Adipocyte (in vitro differentiated cells): ENCODE measurements around the gene ZBTB46.
"Not testable (repeated sequence)": the region's sequence is repeated elsewhere in the genome, so short reads cannot be mapped to it uniquely, and the experiment has no call there.

Source experiments
- DNase-seq: peaks from one replicate; pipeline ENCODE4 v3.0.0-alpha.2; 2015; ENCODE audit warnings: low read depth
- H3K27me3 ChIP-seq: replicated peaks from 2 replicates; pipeline ENCODE4 v1.7.0; 2013; ENCODE audit warnings: mild to moderate bottlenecking, low read length, moderate library complexity; ENCODE audit not compliant: control insufficient read depth, insufficient read depth
- H3K36me3 ChIP-seq: 2 replicates; pipeline ENCODE4 v1.7.0; 2013; ENCODE audit warnings: low read length, mild to moderate bottlenecking, moderate library complexity; ENCODE audit not compliant: control insufficient read depth, insufficient read depth, severe bottlenecking
- H3K4me1 ChIP-seq: 2 replicates; pipeline ENCODE4 v1.7.0; 2013; ENCODE audit warnings: mild to moderate bottlenecking, low read length, moderate library complexity; ENCODE audit not compliant: control insufficient read depth, insufficient read depth
- H3K4me3 ChIP-seq: 2 replicates; pipeline ENCODE4 v1.7.0; 2013; ENCODE audit warnings: mild to moderate bottlenecking, low read length, moderate library complexity
- H3K9ac ChIP-seq: 2 replicates; pipeline ENCODE4 v1.7.0; 2013; ENCODE audit warnings: mild to moderate bottlenecking, low read length, moderate library complexity
- H3K9me3 ChIP-seq: 2 replicates; pipeline ENCODE4 v1.7.0; 2013; ENCODE audit warnings: mild to moderate bottlenecking, low read length, moderate library complexity; ENCODE audit not compliant: control insufficient read depth

The ZBTB46 gene

DNA sequence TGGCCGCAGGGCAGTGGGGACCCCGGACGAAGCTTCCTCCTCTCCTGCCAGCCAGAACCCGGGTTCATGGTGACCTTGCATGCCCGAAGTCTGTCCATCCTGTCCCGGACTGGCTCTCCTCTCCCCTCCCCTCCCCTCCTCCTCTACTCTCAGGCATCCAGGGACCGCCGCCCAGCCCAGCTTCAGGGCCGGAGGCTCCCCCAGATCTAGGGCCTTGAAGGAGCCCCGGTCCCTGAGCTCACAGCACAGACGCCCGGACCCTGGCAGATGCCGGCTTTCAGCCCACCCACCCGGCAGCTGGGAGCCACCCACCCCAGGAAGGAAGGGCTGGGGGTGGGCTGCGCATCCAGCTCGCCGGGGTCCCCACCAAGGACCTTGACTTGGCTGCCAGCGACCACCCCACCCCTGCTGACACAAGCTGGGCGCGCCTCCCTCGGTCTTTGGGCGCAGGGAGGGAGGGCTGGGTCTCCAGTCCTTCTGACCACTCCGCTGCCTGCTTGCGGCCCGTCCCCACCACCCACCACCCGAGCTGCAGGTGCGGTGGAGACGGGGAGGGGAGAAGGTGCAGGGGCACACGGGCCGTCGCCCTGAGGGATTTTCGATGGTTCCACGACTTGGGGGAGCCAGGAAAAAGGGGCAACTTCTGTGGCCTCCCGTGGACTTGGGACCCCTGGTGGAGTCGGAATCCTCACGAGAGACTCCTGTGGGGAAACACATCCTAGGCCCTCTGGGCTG lies 24.5 kb upstream of the ZBTB46 start:
- no peaks in the 10 kb centered on the region for H3K9me3 ChIP-seq
- peaks cover 14% of the 10 kb centered on the region for H3K4me1 ChIP-seq
- H3K27me3 ChIP-seq = no peaks in the 10 kb centered on the region
- H3K9ac ChIP-seq = peak overlapping the region; percentile 0
- no peaks in the 10 kb centered on the region for H3K36me3 ChIP-seq
- no peak overlapping the region for H3K4me3 ChIP-seq
- no peak for DNase-seq

DNA sequence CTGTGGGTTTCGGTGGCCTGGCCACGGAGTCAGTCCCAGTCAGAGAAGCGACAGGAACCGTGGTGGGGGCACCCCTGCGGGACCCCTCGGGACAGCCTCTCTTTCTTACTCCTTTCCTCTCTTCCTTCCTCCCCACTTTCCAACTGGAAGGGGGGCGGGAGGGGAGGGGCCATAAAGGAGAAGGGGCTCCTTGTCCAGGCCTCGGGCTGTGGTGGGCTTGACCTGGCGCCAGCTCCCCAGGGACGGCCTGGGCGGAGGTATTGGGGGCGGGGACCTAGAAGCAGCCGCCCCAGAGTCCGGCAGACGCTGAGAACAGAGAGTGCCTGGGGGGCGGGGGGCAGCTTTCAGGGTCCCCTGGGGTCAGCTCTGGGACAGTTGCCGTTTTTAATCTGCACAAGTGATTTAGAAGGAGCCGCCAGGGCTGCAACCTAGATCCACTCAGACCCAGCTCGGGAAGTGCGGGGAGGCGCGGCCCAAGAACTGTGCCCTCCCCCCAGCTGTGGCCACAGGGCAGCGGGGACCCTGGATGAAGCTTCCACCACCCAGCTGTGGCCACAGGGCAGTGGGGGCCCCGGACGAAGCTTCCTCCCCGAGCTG lies 23.8 kb upstream of the ZBTB46 start:
- peak; percentile 10 for DNase-seq

DNA sequence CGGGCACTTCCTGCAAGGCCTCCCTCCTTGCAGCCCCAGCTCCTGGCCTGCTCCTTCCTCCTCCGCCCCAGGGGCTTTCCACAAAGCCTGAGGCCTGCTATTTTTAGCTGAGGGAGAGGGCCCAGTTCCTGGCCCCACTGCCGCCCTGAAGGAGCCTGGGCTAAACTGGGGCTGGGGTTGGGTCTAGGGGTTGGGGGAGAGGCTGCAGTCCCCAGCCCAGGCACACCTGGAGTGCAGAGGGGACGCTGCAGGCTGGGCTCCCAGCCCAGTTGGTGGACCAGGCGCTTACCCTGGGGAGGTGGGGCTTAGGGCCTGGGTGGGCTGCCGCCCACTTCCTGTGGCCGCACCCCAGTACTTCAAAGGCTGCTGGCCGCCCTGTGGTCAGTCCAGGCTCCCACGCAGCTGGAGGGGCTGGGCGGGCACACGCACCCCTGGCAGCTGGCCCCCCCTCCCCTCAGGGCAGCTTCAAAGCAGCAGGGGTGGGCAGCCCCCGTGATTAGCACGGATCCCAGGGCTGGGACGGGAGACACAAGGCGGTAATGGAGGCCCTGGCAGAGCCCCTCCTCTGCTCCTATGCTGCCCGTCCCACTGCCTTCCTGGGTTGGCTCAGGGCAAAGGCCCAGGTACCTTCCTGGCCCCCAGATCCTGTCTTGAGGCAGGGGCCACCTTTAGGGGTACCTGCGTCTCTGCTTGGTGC lies 23.2 kb upstream of the ZBTB46 start:
- no peak overlapping the region for H3K4me3 ChIP-seq
- no peak for DNase-seq

More for the DNA sequence above, 23.8 kb upstream of the ZBTB46 start:
- Histone ChIP-seq H3K27me3 (no peaks in the 10 kb centered on the region), H3K4me3 (no peak overlapping the region), H3K9me3 (no peaks in the 10 kb centered on the region), H3K9ac (peak overlapping the region; percentile 39), H3K36me3 (no peaks in the 10 kb centered on the region), H3K4me1 (peaks cover 14% of the 10 kb centered on the region)

DNA sequence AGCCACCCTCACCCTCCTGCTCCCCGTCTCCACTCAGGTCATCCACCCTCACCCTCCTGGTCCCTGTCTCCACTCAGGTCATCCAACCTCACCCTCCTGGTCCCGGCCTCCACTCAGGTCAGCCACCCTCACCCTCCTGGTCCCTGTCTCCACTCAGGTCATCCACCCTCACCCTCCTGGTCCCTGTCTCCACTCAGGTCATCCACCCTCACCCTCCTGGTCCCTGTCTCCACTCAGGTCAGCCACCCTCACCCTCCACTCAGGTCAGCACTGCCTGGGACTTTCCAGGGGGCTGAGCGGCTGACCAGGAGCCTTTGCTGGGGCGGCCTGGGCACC lies 22.6 kb upstream of the ZBTB46 start:
- not testable (repeated sequence) for H3K9me3 ChIP-seq, H3K36me3 ChIP-seq, DNase-seq, H3K27me3 ChIP-seq, H3K4me3 ChIP-seq, H3K9ac ChIP-seq
- peaks cover 14% of the 10 kb centered on the region for H3K4me1 ChIP-seq

More for the DNA sequence above, 23.2 kb upstream of the ZBTB46 start:
- Histone ChIP-seq H3K36me3 (no peaks in the 10 kb centered on the region), H3K9ac (peak overlapping the region; percentile 39), H3K4me1 (peaks cover 14% of the 10 kb centered on the region), H3K27me3 (no peaks in the 10 kb centered on the region), H3K9me3 (no peaks in the 10 kb centered on the region)

DNA sequence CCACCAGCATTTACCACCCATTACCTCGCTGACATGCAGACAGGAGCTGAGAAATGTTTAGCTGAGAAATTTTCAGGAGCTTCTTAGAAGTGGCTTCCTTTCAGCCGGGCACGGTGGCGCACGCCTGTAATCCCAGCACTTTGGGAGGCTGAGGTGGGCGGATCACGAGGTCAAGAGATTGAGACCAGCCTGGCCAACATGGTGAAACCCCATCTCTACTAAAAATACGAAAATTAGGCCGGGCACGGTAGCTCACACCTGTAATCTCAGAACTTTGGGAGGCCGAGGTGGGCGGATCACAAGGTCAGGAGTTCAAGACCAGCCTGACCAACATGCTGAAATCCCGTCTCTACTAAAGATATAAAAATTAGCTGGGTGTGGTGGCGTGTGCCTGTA lies 20.5 kb upstream of the ZBTB46 start:
- DNase-seq, H3K9ac ChIP-seq, H3K9me3 ChIP-seq, H3K36me3 ChIP-seq, H3K27me3 ChIP-seq, H3K4me3 ChIP-seq, H3K4me1 ChIP-seq: not testable (repeated sequence)

DNA sequence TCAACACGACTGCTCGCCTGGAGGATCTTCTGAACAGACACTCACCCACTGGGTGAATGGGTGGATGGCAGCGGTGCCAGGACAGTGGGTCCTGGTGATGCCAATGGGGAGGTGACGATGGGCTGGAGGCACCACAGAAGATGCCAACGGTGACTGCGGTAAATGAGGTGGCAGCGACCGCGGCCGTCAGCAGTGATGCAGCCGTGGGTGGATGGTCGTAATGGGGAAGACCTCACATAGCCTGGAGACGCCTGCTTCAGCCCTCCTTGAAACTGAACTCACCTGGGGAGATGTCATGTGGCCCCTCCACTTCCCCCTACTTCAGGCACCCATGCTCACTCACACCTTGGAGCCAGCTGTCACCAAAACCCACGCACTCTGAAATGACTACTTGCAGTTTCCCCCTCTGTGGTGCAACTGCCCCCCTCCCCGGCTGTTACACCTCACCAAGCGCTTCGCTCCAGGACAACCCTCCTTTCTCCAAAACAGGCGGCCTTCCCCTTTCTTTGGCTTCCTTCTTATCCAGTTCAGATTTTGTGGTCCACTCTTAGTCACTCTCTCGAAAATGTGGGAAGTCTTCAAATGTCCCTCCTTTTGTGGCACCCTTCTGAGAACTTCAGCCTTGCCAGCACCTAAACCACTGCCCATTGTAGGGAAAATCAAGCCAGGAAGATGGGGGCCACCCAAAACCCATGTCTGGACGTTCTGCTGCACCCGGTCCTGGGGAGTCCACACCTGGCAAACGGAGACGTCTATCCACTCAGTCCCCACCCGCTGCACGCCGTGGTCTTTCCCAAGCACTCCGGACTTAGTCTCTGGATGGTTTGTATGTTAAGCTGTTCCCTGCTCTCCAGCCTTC lies 19.9 kb upstream of the ZBTB46 start:
- DNase-seq = no peak

DNA sequence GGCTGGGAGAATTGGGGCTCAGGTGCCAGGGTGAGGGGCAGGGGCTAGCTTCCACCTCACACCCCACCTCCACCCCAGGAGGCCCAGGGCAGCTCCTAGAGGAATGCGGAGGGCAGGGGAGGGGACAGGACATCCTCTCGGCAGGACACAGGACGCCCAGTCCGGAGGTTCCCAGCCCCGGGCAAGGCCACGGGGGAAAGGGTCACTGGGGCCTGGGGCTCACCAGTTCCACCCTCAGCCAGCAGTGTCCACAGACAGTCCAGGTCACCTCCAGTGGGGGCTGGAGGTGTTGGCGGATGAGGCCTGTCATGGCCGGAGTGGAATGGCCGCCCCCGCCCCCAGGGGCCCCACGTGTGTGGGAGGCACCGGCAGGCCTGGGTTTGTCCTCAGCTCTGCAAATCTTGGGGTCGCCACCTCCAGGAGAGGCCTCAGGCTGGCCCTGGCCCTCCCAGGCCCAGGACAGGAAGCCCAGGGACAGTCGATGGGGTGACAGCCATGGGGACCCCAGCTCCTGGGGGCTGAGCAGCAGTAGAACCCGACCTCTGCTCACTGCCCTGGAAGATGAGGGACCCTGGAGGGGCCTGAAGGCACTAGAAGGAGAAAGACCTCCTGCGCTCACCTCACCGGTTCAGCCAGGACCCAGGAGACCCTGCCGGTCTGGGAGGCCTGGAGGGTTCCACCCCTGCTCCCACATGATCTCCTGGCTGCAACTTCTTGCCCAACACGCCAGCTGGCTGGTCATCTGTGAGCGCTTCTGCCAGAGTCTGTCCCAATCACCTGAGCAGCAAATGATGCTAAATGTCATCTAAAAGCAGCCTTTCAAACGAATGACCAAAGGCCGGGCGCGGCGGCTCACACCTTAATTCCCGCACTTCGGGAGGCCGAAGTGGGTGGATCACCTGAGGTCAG lies 17.2 kb upstream of the ZBTB46 start:
- no peaks in the 10 kb centered on the region for H3K9me3 ChIP-seq
- no peak for DNase-seq
- H3K27me3 ChIP-seq = peaks cover 27% of the 10 kb centered on the region
- H3K36me3 ChIP-seq = no peaks in the 10 kb centered on the region
- no peak overlapping the region for H3K9ac ChIP-seq
- H3K4me3 ChIP-seq = no peak overlapping the region
- peaks cover 7% of the 10 kb centered on the region for H3K4me1 ChIP-seq

More for the DNA sequence above, 19.9 kb upstream of the ZBTB46 start:
- Histone ChIP-seq H3K4me3 (no peak overlapping the region), H3K36me3 (no peaks in the 10 kb centered on the region), H3K4me1 (peaks cover 13% of the 10 kb centered on the region), H3K9me3 (no peaks in the 10 kb centered on the region), H3K9ac (no peak overlapping the region), H3K27me3 (peaks cover 10% of the 10 kb centered on the region)

DNA sequence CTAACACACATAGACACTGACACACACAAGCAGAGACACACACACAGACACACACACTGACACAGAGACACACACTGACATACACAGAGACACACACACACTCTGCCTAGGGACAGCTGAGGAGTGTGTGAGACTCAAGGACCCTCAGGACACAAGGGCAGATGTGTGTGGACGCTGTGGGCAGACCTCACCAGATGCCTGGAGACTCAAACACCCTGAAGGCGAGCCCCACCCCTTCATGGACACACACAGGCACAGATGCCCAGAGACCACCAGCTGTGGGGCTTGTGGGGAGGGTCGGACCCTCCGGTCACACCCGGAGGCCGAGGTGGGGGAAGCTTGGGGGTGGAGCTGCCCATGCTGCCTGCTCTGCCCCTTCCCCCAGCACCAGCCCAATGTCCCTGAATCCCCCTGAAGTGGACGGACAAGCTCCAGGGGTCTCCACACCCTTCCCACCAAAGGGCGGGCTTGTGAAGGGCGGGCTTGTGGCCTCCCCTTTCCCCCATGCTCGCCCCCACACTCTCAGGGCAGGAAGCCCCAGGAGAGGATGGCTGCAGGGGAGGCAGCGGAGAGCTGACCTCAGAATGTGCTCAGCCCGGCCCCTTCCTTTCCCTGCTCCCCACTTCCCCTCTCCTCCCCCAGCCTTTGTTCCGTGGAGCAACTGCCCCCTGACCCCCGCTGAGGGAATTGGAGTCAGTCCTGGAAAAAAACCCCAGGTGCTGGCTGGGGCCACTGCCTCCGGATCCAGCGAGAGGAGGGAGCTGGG lies 16.4 kb upstream of the ZBTB46 start:
- no peak overlapping the region for H3K9ac ChIP-seq
- no peak for DNase-seq
- H3K27me3 ChIP-seq = peaks cover 30% of the 10 kb centered on the region
- no peaks in the 10 kb centered on the region for H3K9me3 ChIP-seq
- no peaks in the 10 kb centered on the region for H3K36me3 ChIP-seq
- H3K4me1 ChIP-seq = peaks cover 7% of the 10 kb centered on the region
- no peak overlapping the region for H3K4me3 ChIP-seq

DNA sequence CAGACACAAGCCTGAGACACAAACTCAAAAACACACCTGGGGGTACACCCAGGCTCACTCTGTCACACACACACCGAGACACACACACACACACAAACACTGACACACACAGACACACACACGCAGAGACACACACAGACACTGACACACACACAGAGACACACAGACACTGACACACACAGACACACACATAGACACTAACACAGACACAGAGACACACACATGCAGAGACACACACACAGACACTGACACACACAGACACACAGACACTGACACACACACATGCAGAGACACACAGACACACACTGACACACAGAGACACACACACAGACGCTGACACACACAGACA lies 15.8 kb upstream of the ZBTB46 start:
- H3K36me3 ChIP-seq = no peaks in the 10 kb centered on the region
- H3K9me3 ChIP-seq = no peaks in the 10 kb centered on the region
- H3K9ac ChIP-seq = no peak overlapping the region
- peaks cover 30% of the 10 kb centered on the region for H3K27me3 ChIP-seq
- no peak overlapping the region for H3K4me3 ChIP-seq
- H3K4me1 ChIP-seq = peaks cover 7% of the 10 kb centered on the region
- DNase-seq = no peak
